ENCODE data around the gene CYP1A1.
"Not testable (repeated sequence)": the region's sequence is repeated elsewhere in the genome, so short reads cannot be mapped to it uniquely, and the experiment has no call there.

The CYP1A1 gene, protein sequence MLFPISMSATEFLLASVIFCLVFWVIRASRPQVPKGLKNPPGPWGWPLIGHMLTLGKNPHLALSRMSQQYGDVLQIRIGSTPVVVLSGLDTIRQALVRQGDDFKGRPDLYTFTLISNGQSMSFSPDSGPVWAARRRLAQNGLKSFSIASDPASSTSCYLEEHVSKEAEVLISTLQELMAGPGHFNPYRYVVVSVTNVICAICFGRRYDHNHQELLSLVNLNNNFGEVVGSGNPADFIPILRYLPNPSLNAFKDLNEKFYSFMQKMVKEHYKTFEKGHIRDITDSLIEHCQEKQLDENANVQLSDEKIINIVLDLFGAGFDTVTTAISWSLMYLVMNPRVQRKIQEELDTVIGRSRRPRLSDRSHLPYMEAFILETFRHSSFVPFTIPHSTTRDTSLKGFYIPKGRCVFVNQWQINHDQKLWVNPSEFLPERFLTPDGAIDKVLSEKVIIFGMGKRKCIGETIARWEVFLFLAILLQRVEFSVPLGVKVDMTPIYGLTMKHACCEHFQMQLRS

DNA sequence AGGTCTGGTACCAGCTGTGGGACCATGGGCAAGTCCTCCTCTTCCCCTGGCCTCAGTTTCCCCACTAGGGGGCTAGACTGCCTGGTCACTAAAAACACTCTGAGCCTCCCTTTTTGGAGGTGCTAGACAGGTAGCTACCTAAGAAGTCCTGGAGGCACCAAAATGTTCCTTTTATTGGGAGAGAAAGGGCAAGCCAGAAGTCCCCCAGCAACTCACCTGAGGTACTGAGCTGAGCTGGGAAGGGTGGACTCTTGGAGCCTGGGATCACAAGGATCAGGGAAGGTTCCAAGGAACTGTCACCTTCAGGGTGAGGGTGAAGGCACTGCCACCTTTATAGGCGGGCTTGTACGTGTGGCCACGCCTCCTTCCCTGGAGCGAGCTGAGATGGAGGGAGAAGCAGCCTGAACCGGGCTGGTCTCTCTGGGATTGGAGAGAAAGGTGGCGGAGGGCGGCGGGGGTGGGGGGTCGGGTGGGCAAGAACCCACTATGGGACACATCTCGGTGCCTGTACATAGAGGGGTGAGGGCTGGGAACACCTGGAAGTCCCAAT lies at the start of gene CYP1A1:
TSS of gene CYP1A1 (minus strand) at position 304 of the 550 bp plus-strand sequence. CDS start 2,431 bp downstream, outside the sequence.
- DNase-seq = no peak

DNA sequence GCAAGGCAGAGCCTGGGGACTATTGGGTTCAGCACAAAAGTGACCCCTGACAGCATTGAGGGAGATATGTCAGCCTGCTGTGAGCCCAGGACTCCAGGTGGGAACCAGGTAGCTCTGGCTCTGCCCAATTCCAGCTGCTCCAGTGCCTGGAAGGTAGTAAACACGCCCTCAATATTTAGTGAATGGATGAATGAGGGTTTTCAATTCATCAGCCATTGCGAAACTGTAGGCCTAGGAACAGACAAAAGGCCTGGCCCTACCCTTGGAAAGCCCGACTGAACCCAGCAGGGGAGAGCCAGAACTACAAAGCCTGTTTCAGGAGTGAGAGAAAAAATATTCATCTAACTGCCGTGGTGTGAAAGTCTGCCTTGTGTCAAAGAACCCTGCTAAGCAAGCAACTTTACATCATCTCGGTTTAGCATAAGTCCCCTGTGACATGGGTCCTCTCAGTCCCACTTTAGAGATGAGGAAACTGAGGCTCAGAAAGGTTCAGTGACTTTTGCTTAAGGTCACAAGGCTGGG lies 48.5 kb upstream of the CYP1A1 start:
- no peak for DNase-seq

DNA sequence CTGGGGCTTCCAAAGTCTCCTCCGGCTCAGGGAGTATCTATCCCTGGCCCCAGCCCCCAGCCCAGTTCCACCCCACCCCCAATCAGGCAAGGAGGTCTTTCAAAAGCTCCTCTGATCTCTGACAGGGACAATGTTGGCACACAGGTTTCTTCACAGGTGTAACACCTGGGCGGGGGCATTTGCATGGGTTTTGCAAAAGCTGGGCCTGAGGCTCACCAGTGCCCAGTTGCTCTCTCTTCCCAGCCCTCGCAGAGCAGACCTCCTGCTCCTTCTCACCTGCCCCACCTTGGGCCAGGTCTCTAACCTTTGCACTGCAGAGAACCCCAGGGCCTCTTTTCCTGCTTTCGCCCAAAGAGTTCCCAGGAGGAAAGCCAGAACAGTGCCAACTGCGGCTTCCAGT lies 48.0 kb upstream of the CYP1A1 start:
- no peak for DNase-seq

DNA sequence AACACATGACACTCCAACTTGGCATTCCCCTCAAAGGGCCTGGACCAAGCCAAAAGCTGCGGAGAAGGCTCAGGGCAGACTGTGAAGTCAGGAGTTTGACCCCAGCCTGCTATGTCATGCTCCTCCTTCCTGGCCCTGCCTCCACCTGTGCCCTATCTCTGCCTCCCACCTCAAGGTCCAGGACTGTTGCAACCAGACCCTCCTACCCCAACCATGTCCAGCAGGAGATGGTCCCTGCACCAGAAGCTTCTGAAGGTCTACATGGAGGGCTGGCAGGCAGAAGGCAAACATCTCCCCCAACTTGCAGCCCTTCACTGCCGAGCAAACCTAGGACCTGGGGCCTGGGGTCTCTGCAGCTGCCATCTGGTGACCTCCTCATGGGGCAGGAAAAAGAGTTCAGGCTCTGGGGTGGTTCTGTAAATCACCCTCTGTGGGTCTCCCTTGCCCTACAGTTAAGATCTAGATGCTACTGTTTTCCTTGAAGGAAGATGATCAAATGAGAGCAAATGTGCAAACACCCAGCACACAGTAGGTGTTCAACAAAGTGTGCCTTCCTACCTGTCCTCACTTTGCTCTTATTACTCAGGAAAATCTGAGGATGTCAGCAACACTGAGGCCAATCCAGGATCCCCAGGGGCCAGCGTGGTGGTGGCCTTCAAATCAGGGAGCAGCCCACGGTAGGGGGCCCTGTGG lies 45.0 kb upstream of the CYP1A1 start:
- DNase-seq = no peak

DNA sequence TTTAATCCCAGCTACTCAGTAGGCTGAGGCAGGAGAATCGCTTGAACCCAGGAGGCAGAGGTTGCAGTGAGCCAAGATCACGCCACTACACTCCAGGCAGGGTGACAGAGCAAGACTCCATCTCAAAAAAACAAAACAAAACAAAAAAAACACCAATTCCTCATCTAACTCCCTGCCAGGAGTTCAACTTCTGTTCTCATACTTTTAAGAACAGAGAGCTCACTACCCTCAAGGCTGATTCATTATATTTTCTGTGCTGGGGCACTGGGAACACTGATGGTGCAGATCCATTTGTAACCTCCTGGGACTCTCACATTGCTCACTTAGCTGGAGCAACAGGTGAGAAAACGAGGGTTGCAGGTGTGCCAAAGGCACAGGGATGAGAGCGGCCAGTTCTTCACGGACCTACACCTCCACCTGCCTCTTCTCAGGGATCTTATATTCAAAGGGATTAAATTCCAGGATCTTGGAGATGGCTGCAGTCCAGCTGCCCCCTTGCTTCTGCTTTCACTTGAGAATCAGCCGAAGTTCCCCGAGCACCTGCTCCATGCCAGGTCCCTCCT lies 44.2 kb upstream of the CYP1A1 start:
- DNase-seq = no peak

DNA sequence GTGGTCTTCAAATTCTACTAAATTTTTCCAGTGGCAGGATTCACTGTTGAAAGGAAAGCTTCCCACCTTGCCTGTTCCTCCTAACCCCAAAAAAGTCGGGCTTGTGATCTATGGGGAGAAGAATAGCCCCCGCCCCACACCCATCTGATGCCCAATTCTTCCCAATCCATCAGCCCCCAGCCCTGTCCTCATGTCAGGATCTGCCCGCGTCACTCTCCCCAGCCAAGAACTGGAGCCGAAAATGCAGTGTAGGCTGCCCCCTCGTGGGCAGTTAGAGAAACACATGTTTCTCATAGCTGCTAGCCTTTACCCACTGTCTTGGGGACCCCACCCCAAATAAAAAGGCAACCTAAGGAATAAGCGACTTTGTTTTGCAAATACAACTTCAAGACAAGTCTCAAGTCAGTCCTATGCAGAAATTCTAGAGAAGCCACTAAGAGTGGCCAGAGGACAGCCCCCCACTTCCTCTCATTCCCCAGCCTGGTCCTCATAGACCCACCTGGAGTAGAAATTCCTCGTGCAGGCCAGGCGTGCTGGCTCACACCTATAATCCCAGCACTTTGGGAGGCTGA lies 43.5 kb upstream of the CYP1A1 start:
- DNase-seq = peak; percentile 26

DNA sequence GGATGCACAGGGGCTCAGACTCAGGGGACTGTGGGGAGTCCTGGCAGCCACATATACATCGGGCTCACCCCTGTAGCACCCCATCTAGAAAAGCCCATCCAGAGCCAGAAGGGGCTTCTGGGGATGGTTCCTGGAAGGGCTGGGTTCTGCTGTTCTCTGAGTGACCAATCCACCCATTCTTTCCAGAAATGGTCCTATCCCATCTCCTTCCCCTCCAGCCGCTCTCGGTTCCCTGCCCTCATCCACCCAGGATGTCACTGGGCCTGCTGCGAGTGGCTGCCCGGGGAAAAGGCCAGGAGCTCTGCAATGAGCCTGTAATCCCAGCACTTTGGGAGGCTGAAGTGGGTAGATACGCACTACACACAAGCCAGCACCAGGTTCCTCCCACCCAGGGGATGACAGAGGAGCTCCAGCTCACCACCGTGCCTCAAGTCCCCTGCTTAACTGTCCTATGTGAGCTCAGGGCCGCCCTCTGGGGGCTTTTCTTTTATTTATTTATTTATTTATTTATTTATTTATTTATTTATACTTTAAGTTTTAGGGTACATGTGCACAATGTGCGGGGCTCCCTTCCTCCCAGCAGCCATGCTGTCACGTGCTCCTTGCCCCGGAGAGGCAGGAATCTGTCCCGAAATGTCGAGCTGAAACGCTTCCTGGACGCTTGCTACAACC lies 42.9 kb upstream of the CYP1A1 start:
- no peak for DNase-seq

DNA sequence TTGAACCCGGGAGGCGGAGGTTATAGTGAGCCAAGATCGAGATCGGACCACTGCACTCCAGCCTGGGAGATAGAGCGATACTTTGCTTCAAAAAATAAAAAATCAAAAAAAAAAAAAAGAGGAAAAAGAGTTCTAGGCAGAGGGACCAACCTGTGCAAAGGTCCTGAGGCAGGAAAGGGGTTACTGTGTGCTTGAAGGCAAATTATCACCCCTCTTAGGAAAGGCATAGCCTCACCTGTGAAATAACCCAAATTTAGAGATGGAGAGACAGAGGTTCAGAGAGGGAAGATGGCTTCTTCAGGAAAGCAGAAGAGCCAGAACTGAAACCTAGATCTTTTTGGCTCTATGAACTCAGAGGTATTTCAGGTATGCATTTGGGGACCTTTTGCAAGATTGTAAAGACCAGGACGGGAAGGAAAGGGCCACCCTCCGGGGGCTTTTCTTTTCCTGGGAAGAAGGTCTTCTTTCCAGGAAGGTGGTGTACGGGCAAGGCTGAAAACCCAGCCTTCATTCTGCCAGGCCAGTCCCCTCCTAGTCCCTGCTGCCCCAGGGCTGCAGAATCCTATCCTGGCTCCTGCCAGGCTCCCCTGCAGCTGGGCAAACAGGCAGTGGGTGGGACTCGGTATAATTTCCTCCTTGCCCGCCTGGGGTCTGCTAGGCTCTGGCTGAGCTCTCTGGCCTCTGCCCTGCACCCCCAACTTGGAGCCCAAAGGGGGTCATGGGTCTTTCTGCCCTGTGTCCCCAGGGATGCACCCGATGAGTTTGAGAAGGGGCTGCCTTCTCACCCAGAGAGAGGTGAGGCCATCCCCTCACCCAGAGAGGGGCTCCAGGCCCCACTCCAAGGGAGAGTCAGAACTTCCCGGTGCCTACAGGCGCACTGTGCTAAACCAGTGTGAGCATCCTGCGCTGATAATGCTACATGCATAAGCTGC lies 42.1 kb upstream of the CYP1A1 start:
- no peak for DNase-seq

DNA sequence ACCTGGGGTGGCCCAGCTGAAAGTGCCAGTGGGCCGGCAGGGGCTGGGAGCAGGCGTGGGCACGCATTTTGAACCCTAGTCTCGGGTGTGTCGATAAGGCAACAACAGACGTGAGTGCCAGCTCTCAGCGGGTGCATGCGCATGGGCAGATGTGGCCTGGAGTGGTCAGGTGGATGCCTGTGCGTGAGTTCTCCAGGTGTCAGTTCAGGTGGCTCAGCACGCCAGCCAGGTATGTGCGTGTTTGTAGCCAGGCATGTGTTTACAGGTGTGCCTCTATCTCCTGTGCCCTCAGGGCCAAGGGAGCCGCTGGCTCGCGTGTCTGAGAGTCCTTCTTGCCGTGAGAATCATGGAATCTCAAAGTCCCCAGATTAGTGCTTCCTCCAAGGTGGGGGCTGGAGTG lies 38.1 kb upstream of the CYP1A1 start:
- DNase-seq = no peak

DNA sequence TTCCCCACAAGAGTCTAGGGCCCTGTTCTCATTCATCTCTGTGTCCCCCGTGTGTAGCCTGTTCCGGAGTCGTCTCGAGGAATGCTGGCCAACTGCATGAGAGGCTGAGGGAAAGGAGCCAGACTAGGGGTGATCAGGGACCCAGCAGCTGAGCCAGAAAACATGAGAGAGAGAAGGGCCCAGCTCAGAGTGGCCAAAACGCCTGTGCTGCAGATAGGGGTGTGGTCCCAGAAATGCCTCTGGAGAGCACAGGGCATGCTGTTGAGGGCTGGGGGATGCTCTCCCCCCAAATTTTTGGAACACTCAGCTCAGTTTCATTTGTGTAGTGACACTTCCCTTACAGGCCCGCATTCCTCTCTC lies 37.4 kb upstream of the CYP1A1 start:
- no peak for DNase-seq

DNA sequence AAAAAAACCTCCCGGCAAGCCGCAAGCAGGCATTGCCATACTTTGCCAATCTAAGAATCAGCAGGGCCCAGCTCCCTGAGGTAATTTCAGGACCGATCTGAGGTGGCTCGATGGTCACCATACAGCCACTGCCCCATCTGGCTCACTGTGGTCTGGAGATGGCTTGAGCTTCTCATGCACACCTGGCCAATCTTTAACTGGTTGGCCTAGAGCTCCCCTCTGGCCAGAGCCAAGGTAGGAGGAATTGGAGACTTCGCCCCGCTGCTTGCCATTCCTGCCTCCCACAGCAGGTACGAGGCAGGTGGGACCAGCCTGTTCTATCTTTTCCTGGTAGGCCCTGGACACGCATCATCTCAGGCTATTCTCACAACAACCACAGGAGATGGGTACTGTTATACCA lies 33.4 kb upstream of the CYP1A1 start:
- no peak for DNase-seq

DNA sequence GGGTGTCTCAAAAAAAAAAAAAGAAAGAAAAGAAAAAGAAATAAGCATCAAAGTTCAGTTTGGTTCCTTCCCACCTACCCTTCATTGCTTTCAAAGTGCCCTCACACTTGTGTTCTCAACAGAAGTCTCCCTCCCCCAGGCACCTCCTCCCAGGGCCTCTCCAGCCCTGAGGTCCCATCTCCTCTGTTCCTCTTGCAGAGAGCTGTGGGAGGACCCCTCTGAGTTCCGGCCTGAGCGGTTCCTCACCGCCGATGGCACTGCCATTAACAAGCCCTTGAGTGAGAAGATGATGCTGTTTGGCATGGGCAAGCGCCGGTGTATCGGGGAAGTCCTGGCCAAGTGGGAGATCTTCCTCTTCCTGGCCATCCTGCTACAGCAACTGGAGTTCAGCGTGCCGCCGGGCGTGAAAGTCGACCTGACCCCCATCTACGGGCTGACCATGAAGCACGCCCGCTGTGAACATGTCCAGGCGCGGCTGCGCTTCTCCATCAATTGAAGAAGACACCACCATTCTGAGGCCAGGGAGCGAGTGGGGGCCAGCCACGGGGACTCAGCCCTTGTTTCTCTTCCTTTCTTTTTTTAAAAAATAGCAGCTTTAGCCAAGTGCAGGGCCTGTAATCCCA lies 29.4 kb upstream of the CYP1A1 start:
- DNase-seq = no peak

DNA sequence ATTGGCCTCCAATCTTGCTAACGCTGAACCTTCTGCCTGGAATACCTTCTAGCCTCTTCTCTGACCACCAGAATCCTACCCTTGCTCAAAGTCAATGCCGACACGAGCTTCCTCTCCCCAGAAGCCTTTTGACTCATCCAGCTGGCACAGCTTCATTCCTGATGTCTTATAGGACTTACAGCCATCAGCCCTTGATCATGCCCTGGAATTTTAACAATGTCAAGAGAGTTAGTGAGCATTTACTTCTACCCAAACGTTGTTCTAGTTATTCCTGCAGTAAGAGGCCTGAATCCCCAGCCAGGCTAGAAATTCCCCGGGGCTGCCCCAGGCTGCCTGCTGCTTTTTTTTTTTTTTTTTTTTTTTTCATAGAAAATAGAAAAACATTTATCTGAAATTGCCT lies 27.2 kb upstream of the CYP1A1 start:
- DNase-seq = no peak

DNA sequence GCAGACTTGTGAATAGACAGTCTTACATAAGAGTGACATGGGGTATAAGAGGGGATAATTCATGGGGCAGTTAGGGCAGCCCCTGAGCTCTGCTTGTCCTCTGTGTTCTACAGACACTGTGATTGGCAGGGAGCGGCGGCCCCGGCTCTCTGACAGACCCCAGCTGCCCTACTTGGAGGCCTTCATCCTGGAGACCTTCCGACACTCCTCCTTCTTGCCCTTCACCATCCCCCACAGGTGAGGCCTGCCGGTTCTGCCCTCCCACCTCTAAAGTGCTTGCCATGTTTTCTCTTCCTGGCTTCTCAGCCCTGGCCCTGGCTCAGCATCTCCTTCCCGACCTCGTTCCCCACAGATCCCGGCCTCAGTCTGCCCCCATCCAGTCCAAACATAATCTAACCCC lies 26.7 kb upstream of the CYP1A1 start:
- no peak for DNase-seq

DNA sequence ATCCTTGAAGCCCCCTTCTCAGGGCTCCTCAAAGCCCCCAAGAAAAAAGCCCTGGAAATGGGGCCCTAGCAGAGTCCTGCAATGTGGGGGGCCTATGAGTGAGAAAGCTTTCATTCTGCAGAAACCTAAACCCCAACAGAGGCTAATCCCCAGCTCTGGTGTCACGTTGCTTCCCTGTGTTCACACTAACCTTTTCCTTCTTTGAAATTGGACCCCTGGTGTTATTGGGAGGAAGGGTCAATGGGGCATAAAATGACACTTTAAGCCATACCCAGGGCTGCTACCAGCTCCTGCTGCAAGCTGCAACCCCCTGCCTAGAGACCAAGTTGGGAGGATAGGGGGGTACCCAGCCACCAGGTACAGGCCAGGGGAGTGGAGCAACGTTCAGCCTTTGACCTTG lies 25.4 kb upstream of the CYP1A1 start:
- no peak for DNase-seq

DNA sequence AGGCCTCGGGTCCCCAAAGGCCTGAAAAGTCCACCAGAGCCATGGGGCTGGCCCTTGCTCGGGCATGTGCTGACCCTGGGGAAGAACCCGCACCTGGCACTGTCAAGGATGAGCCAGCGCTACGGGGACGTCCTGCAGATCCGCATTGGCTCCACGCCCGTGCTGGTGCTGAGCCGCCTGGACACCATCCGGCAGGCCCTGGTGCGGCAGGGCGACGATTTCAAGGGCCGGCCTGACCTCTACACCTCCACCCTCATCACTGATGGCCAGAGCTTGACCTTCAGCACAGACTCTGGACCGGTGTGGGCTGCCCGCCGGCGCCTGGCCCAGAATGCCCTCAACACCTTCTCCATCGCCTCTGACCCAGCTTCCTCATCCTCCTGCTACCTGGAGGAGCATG lies 24.5 kb upstream of the CYP1A1 start:
- no peak for DNase-seq

DNA sequence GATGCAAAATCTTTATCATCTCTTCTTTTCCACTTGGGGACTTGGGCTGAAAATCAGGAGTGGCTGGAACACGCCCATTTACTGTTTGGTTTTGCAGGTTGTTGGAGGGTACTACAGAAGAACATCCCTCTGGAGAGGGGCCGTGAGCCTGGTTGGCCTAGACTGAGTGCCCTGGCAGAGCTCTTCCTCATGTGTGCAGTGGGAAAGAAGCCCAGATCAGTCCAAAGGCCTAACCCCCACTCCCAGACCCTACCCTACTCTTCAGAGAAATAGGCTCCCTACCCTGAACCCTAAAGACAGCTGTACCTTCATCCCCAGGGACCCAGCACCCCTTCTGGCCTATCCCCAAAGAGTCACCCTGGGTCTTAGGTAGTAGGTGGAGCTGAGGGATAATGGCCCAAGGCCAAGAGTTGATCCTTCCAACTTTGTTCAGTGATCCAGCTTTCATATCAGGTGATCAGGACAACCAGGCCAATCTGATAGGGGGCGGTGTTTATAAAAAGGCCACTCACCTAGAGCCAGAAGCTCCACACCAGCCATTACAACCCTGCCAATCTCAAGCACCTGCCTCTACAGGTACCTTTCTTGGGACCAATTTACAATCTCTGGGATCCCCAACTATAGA lies 23.1 kb upstream of the CYP1A1 start, which contains the start of gene CYP1A2:
TSS of gene CYP1A2 (plus strand) at position 524 of the 625 bp plus-strand sequence. CDS start 894 bp downstream, outside the sequence.
- no peak for DNase-seq

DNA sequence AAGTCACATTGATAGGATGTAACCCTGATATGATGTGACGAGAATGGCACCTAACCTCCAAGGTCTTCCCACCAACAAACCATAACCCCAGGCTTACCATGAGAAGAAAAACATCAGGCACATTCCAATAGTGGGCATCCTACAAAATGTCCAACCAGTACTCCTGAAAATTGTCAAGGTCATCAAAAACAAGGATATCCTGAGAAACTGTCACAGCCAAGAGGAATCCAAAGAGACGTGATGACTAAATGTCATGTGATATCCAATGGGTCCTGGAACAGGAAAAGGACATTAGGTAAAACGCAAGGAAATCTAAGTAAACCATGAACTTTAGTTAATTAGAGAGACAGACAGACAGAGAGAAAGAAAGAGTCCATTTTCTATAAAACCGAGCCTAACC lies 21.1 kb upstream of the CYP1A1 start:
- DNase-seq = no peak

DNA sequence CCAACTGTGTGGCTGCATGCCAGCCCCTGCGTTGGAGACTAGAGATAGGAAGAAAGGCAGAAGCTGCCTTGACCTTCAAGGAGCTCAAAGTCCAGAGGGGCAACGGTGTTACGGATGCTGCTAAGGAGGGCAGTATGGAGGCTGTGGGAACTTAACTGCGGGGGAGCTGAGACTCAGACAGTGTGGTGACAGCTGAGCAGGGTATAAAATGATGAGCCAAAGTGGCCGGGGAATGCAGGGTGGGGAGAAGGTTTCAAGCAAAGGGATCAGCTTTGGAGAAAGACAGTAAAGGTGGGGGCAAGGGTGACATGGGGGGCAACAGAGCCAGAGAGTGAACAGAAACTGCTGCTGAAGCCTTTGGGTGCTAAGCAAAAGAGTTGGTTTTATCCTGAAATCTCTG lies 17.1 kb upstream of the CYP1A1 start:
- DNase-seq = no peak

DNA sequence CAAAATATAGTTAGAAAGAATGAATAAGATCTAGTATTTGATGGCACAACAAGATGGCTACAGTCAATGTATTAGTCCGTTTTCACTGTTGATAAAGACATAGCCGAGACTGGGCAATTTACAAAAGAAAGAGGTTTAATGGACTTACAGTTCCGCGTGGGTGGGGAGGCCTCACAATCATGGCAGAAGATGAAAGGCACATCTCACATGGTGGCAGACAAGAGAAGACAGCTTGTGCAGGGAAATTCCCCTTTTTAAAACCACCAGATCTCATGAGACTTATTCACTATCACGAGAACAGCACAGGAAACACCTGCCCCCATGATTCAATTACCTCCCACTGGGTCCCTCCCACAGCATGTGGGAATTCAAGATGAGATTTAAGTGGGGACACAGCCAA lies 12.9 kb upstream of the CYP1A1 start:
- DNase-seq = not testable (repeated sequence)
